ENCODE data around the gene GBF1.

- TF ChIP-seq CTCF (IDR thresholded peaks at IDR 0.05) = no peak
- no peak for TF ChIP-seq POLR2A (IDR thresholded peaks at IDR 0.05)
Observed at GRCh38 chr10:102418622-102419268, 173.4 kb downstream of the GBF1 start, which contains the start of gene PSD.

Measured in Peyer's patch (tissue), 4 donors.